ENCODE data around the gene SEL1L3.

Gene SEL1L3

DNA sequence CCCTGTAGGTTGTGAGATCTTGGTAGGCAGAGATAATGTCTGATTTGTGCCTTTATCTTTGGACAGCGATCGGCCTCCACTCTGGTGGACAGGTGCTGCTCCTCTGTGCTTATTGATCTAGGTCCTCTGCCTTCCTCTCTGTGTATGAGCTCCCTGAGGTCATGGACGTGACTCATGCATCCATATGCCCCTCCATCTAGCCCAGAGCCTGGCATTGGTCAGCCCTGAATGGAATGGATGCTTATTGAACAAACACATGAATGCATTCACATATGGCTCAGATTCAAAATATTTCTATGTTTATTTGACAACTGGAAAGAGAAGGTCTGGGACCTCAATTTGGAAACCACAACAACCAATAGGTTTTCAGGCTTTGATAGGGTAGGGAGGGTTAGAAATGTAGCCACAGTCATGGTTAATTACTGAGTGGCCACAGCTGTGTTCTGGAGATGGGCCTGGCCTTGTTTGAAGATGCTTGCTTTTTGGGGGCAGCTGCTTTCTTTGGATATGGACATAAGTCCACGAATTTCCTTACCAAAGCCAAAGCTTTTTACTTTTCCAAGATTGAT, 76.2 kb downstream of the SEL1L3 start:
- no peak for DNase-seq

DNA sequence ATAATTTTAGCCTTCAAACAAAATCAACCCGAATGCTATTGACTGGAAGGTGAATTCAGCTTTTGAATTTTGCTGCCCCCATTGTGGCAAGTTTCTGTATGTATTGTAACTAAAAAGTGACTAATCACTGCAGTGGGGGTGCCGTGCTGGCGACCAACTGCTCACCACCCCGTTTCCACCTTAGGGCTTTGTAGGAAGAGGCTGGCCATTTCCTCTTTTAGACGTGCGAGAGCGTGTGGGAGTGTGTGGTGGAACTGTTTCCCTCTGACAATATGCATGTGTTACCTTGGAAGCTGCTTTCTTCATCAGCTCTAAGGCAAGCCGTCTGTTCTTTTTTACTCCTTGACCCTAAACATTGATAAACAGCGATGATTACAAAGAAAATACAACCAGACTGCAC, 78.8 kb downstream of the SEL1L3 start:
- no peak for DNase-seq

DNA sequence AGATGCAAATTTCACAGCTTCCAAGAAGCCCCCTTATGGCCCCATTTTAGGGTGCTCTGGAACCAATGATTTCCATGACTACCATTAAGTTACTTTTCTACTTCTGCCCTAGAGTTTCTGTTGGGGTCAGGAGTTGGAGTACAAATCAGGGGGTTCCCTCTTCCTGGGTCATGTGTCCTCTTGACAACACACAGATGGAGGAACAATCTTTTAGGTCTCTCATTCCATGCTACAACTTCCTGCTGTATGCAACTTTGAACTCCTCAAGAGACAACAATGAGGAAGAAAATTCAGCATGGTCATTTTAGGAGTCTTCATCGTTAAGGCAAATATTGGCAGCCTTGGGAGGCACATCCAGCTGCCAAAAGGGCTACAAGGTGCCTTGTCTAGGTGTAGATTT, 79.7 kb downstream of the SEL1L3 start:
- no peak for DNase-seq

DNA sequence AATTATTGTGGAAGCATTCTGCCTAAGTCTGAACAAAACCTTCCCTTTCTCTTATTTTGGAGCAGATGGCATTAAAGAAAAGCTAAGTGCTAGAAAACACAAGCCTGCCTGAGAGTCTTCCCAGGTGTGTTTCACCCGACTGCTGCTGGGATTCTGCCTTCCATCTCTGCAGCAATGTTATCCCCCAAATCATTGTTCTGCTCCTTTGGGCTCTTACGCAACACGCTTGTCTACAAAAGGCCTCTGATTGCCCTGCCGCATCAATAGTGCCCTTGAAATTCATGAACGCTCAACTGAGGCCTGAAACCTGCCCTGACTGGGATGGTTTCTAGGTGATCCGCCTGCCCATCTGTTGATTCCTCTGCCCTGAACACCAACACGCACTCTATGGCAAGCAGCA, 80.3 kb downstream of the SEL1L3 start:
- DNase-seq, result no peak

DNA sequence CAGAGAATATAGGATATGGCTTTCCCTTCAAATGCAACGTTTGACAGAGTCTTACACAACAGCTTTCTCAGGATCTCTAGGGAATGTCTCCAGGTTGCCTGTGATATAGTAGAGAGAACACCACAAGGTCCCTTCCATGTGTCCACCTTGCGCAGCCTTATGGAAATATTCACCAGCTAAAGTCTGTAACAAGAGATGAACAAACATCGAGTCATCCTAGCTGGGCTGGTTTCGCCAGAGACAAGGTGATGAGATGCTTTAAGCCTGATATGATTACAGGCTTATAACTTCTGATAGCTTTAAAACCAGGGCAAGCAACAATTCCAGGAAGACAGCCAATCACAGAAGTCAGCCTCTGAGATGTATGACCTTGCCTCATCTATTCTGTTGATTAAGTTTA, 83.8 kb downstream of the SEL1L3 start:
- DNase-seq, result no peak

DNA sequence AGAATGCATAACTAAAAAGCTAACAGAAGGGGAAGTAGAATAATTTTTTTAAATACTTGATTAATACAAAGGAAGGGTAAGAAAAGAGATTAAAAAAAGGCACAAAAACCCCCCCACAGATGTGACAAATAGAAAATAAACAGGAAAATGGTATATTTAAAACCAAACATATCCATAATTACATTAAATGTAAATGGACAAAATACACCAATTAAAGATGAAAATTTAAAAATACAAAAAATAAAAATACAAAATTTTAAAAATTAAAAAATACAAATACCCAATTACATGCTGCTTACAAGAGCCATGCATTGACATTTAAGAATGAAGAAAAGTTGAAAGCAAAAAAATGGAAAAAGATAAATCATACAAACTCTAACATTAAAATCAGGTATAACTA, 86.0 kb downstream of the SEL1L3 start:
- no peak for DNase-seq

DNA sequence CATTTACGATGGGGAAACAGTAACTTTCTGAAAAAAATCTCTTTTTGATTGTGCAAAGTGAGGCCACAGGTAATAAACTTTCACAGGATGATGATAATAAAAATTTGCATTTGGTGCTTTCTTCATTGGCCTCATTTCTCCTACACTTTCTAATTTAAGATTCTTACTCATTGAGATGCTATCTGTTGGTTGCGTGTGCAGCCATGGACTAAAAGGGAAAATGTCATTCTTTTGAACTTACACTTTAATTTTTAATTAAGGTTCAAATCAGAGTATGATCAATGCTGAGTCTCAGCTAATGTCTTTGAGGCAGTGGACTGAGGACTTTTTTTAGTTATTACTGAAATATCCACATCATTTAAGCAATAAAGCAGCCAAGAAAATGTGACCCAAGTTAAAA, 87.6 kb downstream of the SEL1L3 start:
- no peak for DNase-seq

DNA sequence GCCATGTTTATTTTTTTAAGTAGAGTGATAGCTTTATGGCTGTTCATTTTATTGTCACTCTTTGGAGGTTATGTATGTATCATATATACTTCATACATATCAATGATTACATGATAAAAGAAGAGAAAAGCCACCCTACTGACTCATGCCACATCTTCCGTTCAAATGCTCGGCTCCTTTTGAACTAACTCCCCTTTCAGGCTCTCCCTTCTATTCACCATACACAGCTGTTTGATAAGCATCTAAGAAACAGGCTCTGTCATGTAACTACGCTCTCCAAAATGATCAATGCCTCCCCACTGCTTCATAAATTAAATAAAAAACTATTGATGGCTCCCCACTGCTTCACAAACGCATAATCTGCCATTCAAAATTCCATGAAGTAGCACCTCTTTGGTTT, 89.4 kb downstream of the SEL1L3 start:
- no peak for DNase-seq

DNA sequence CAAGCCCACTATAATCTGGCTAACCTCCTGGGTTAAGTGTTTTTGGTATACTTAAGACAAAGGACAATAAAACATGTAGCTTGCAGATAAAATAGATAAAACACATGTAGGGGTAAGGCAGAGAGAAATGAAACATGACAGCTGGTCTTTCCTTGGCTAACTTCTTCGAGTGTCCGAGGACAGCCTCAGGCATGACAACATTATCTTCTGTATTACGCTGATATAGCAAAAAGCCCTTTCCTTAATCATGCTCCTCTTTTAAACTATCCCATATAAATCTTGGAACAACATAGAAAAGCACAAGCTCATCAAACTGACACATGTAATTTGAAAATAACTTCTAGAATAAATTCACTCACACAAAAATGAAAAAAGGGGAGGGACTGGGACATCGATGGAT, 91.1 kb downstream of the SEL1L3 start:
- no peak for DNase-seq

DNA sequence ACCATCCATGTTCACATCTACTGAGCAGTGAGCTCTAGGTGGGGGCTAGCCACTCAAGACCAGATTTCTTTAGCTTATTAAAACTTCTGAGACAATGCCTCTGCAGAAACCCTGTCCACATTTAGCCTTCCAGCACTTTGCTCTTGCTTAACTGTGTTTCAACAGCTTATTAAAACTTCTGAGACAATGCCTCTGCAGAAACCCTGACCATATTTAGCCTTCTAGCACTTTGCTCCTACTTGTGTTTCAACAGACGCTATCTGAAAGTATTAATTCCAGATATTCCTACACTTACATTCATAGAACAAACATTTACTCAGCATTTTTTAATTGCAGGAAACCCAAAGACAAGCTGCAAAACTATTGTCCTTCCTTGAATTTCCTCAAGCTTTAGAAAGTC, 91.9 kb downstream of the SEL1L3 start:
- no peak for DNase-seq

DNA sequence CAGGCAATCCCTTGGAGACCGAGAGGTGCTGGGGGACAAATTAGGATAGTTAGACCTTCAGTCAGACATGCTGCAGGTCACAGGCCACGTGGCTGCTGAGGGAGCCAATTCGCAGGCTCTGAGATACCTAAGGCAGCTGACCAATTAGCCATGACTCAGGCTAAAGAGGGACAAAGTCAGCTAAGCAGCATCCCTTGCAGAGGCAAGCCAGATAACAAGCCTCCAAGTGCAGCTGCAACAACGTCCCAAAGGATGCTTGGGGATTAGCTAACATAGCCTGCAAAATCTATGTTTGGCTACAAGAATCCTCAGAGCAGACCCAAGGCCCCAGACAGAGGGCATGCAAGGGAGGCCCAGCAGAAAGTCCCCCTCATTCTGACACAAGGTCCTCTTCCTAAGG, 93.5 kb downstream of the SEL1L3 start:
- DNase-seq, result no peak

DNA sequence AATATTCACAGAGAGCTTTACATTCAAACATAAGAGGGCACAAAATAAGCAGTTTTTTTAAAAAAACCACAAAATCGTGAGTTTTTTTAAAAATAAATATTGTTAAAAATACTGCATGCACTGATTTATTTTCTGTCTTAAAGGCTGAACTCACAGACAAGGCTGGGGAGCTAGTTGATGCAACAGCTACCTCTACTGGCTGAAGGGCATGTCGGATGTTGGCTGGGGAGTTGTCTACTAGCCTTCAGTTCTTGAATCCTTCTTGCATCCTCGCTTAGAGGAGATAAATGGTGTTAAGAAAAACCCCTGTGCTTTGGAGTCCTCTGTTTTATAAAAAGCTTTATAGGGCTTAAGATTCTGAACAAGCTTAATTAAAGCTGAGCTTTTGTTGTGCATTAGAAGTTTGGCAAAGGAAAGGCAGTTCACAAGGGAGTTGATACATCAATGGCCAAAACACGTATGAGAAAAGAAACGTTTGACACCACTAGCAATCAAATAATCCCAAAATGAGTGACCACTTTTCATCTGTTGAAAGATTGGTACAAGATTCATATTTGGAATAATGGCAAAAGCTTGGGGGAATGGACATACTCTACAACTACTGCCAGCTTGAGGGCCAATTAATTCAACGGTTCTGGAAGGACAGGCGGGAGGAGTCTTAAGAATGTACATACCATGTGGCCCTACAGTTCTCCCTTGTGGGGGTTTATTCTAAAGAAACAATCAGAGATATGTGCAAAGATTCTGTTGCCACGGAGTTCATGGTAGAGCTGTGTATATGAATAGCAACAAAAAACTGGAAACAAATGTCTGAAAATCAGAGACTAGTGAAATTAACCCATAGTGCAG, 94.7 kb downstream of the SEL1L3 start:
- peak; percentile 83 for DNase-seq

DNA sequence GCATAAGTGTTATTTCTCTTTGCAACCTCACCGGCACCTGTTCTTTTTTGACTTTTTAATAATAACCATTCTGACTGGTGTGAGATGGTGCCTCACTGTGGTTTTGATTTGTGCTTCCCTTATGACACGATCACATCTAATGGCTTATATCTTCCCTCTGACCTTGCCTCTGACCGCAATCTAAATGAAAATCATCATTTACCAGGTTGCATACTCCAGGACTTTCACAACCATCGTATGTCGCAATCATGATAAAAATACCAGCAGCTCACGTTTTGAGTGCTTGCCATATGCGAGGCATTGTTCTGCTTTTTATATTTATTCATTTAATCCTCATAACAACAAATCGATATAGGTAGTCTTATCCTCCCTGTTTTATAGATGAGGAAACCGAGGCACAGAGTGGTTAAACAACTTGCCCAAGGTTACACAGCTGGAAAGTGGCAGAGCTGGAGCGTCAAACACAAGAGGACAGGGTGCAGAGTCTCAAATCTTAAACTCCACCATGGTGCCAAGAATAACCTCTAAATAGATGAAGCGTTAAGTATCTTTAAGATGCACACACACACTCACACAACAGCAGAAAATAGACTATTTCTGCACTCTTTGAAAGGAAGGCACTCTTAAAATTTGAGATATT, 102.2 kb downstream of the SEL1L3 start:
- no peak for DNase-seq

DNA sequence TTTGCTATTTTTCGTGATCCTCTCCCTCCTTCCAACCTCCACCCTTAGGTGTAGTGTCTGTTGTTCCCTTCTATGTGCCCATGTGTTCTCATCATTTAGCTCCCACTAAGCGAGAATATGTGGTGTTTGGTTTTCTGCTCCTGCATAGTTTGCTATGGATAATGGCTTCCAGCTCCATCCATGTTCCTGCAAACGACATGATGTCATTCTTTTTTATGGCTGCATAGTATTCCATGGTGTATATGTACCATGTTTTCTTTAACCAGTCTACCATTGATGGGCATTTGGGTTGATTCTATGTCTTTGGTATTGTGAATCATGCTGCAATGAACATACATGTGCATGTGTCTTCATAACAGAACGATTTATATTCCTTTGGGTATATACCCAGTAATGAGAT, 102.7 kb downstream of the SEL1L3 start:
- DNase-seq, result no peak

DNA sequence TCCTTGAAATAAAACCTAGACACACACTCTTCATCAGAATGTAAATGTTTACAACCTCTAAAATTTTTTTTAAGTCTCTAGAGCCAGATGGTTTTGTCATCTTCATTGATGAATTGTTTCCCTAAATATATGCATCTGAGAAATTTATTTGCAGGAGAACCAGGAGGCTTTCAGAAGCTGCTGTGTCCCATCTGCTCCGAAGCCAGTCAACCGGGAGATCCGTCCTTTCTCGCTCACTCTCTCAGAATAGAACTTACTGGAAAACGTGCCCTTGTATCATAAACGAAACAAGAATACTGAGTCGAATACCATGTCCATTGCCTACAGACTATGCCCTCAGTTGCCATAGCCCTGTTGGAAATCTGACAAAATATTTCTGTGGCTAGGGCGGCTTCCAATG, 103.7 kb downstream of the SEL1L3 start:
- DNase-seq, result no peak

DNA sequence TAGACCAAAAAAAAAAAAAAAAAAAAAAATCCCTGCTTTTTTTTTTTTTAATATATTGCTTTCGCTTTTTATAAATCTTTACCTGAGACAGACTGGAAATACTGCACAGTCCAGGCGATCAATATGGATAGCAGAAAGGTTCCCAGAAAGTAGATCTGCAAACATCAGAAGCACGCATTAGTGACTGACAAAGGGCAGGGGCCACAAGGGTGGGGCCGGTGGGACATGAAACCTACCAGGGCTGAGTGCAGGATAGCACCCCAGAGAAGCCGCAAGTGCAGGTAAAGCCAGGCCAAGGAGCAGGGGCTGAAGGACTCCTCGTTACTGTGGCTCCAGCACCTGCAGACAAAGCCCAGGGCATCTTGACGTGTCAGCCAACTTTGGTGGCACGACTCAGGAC, 105.3 kb downstream of the SEL1L3 start:
- no peak for DNase-seq

DNA sequence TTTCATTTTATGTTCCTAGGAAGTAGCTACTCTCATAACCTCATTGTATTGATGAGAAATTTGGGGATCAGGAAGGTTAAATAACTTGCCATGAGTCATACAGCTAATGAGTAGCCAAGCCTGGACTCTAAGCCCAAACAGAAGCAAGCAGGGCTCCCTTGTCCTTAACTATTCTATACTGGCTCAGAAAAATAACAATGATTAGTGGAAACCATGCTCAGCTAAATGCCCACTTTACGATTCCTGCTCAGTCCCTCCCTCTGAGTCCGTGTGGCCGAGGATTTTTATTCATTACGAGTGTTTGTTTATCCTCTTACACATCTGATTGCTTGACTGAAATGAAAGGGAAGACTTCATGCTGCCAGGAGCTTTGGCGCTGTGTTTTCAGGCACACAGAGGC, 106.3 kb downstream of the SEL1L3 start:
- DNase-seq, result peak; percentile 69

DNA sequence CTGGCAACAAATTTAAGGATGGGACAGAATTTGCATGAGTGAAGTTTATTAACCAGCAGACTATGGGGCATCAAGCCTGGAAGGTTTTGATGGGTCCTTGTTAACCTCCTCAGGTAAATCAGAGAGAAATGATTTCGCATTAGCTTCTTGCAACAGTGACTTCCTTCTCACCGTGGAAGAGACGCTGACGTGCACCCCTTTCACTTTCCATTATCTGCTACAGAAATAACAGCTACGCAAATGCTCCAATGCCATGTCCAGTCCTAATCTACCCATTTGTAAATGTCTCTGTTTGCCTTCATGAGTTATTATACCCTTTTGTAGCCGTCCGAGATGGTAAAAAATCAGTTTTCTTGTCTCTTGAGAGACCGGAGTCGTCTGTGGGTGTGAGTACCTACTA, 106.9 kb downstream of the SEL1L3 start:
- DNase-seq, result no peak

DNA sequence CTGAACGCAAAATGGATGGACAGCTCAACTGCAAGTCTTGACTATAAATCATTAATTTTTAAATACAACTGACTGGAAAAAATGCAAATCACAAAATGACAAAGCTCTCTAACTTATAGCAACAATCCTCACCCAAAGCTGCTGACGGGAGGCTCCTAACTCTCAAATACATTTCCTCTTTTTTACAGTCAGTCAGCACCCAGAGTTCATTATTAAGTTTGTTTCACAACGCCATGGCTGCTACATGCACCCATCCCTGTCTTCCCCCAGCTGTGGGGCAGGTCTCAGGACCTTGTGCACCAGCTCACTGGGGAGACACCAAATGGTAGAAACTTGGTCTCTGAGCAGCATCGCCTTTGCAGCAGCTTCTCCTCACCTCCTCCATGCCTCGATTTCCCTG, 109.5 kb downstream of the SEL1L3 start:
- DNase-seq, result no peak

DNA sequence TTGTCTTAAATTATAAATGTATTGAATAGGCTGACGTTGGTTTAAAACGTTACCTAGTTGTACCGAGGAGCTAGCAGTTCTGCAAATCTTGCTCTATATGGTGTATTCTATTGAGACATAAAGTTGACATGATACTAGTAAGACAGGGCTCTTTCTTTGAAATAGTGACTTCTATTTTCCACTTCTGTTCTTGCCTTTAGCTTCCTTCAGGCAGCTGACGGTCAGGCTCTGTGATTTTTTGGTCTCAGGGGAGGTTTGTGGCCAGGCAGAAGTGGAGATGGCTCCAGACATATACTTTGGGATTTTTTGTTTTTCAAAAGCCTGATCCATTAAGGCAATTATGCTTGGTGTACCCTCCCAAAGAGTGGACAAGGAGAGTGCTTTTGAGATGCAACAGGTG, 111.9 kb downstream of the SEL1L3 start:
- DNase-seq, result no peak

DNA sequence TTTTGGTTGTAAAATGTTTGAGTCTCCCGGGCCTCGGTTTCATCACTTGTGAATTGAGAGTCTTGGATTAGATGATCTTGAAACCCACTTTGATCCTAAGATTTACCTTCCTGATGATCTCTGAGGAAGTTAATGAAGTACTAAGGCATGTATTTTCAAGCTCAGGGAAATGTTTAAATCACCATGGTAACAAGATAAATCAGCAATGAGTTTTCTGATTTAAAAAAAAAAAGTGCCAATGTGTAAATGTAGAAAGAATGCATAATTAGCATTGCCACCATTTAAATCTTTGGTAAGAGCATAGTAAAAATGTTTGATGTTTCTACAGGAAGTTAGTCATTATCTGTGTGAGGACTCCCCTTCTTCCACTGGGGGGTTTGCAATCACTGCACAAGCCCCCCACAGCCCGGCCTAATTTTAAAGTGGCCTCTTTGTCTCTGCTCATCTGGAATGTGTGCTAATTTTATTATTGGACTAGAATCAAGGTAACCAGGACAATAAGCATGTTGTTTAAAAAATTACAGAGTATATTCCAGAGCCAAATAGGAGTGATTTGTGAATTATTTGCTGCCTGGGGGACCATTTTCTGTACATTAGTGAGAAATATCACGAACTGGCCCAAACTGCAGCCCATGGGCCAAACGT, 113.5 kb downstream of the SEL1L3 start:
- peak; percentile 5 for DNase-seq

DNA sequence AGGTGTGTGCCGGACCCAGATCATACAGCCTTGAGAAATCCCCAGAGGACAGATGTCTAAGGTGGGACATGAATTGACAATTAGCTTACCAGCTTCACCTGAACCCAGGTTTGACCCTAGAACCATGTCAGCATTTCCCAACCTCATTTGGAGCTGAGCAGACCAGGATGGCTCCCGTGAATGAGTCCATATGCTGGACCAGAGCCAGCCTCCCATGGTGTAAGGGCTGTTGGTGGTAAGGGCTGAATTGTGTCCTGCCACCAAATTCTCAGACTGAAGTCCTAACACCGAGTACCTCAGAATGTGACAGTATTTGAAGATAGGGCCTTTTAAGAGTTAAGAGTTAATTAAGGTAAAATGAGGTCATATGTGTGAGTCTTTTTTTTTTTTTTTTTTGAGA, 118.8 kb downstream of the SEL1L3 start:
- no peak for DNase-seq

DNA sequence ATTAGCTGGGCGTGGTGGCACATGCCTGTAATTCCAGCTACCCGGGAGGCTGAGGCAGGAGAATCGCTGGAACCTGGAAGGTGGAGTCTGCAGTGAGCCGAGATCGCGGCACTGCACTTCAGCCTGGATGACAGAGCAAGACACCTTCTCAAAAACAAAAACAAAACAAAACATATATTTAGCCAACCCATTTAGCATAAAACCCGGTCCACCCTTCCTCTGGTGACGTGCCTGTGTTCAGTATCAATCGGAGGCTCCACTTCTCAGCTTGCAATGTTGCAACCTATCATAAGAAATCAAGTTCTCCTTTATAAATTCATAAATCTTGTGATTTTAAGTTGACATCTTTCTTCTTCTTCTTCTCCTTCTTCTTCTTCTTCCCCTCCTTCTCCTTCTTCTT, 133.2 kb downstream of the SEL1L3 start:
- no peak for DNase-seq

DNA sequence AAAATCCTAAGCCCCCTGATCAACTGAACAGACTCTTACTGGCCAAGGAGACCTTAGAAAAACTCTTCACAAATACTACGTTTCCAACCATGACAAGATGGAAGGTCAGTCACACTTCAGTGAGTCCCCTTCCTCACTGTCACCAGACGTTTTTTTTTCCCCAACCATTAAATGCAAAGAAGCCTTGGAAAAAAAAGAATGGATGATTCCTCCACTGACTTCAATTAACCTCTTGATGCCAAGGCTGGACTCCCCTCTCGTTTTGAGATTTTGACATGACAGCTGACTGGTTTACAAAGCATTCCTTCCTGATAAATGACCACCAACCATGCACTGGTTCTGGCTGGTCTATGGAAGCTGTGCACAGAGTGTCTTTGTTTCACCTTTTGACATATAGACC, 133.9 kb downstream of the SEL1L3 start:
- DNase-seq, result no peak
